SK-N-SH treated with all-trans-retinoic acid at 6 μM for 48 hours (cell line): Measurements from ENCODE around the gene RERE.
A peak's percentile ranks its signal among the peaks of the same experiment; 100 is the strongest.

Source experiments
- ATAC-seq: fragments of 200-7000 bp; cut with Tn5 transposase; 3 replicates; pipeline ENCODE4 v1.9.1; 2020; ENCODE audit warnings: mild to moderate bottlenecking, moderate library complexity
- ARNTL ChIP-seq: fragments of 450-650 bp; formaldehyde crosslinking; IDR thresholded peaks from 2 replicates; pipeline ENCODE4 v1.5.0; 2020; ENCODE audit warnings: low read depth, mild to moderate bottlenecking, moderate library complexity, borderline replicate concordance
- BACH2 ChIP-seq: fragments of 250-450 bp; sonication (Bioruptor Pico); IDR thresholded peaks from 2 replicates; pipeline ENCODE4 v1.9.0; 2021; ENCODE audit warnings: mild to moderate bottlenecking, borderline replicate concordance
- CREB5 ChIP-seq: fragments of 250-450 bp; sonication (Bioruptor Pico); IDR thresholded peaks from 2 replicates; pipeline ENCODE4 v1.5.1; 2020; ENCODE audit warnings: low read depth, mild to moderate bottlenecking, moderate library complexity
- CSDC2 ChIP-seq: fragments of 250-450 bp; sonication (Bioruptor Pico); IDR thresholded peaks from 2 replicates; pipeline ENCODE4 v1.5.0; 2020; ENCODE audit warnings: mild to moderate bottlenecking, moderate library complexity
- GLIS3 ChIP-seq: fragments of 250-450 bp; sonication (Bioruptor Pico); IDR thresholded peaks from 2 replicates; pipeline ENCODE4 v1.5.0; 2020; ENCODE audit warnings: mild to moderate bottlenecking, moderate library complexity
- ISL1 ChIP-seq: fragments of 250-450 bp; sonication (Bioruptor Pico); IDR thresholded peaks from 2 replicates; pipeline ENCODE4 v2.1.2; 2022; ENCODE audit warnings: mild to moderate bottlenecking, moderate library complexity
- OSR1 ChIP-seq: fragments of 250-450 bp; sonication (Bioruptor Pico); IDR thresholded peaks from 2 replicates; pipeline ENCODE4 v1.8.0; 2022; ENCODE audit warnings: moderate library complexity, mild to moderate bottlenecking, inconsistent platforms
- POU6F1 ChIP-seq: fragments of 250-450 bp; sonication (Bioruptor Pico); IDR thresholded peaks from 2 replicates; pipeline ENCODE4 v1.8.0; 2021; ENCODE audit warnings: low read depth, mild to moderate bottlenecking, moderate library complexity, borderline replicate concordance
- PPARA ChIP-seq: fragments of 250-450 bp; sonication (Bioruptor Pico); IDR thresholded peaks from 2 replicates; pipeline ENCODE4 v1.5.0; 2020; ENCODE audit warnings: mild to moderate bottlenecking, borderline replicate concordance
- SNAI2 ChIP-seq: fragments of 250-450 bp; sonication (Bioruptor Pico); IDR thresholded peaks from 2 replicates; pipeline ENCODE4 v1.5.0; 2020; ENCODE audit warnings: mild to moderate bottlenecking, moderate library complexity
- TCF4 ChIP-seq: fragments of 250-450 bp; sonication (Bioruptor Pico); IDR thresholded peaks from 2 replicates; pipeline ENCODE4 v1.8.0; 2021; ENCODE audit warnings: mild to moderate bottlenecking, moderate library complexity, borderline replicate concordance
- TOX ChIP-seq: fragments of 250-450 bp; sonication (Bioruptor Pico); IDR thresholded peaks from 2 replicates; pipeline ENCODE4 v1.8.0; 2021; ENCODE audit warnings: mild to moderate bottlenecking, moderate library complexity, borderline replicate concordance
- ZC3H10 ChIP-seq: fragments of 250-450 bp; sonication (Bioruptor Pico); IDR thresholded peaks from 2 replicates; pipeline ENCODE4 v1.5.1; 2021; ENCODE audit warnings: mild to moderate bottlenecking, moderate library complexity
- ZFP3 ChIP-seq: fragments of 250-450 bp; sonication (Bioruptor Pico); IDR thresholded peaks from 2 replicates; pipeline ENCODE4 v1.5.0; 2020; ENCODE audit warnings: mild to moderate bottlenecking, moderate library complexity
- ZFP30 ChIP-seq: fragments of 450-650 bp; formaldehyde crosslinking; IDR thresholded peaks from 2 replicates; pipeline ENCODE4 v1.5.0; 2022; ENCODE audit warnings: mild to moderate bottlenecking, moderate library complexity
- ZNF565 ChIP-seq: fragments of 450-650 bp; formaldehyde crosslinking; conservative IDR thresholded peaks from 2 replicates; pipeline ENCODE4 v1.5.0; 2020; ENCODE audit warnings: low read depth, mild to moderate bottlenecking, moderate library complexity
- ZNF70 ChIP-seq: fragments of 450-650 bp; formaldehyde crosslinking; IDR thresholded peaks from 2 replicates; pipeline ENCODE4 v1.5.0; 2020; ENCODE audit warnings: mild to moderate bottlenecking, moderate library complexity
- ZNF8 ChIP-seq: fragments of 450-650 bp; formaldehyde crosslinking; IDR thresholded peaks from 2 replicates; pipeline ENCODE4 v1.5.0; 2020; ENCODE audit warnings: mild to moderate bottlenecking, moderate library complexity

The RERE gene

DNA sequence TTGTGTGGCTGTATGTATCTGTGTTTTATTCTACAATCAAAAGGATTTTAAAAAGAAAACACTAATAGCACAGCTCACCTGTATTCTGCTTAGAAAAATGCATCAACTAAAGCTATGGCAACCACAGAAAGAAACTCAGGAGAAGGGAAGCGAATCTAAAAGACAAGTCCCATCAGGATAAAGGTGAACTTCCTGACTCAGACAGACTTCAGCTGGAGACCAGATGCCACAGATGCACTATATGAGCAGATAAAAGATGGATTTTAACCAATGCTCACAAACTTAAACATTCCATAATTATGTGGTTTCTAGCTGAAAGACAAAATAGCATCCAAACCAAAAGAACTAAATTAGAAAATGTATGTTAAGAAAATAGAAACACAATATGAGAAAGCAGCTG lies 231.0 kb downstream of the RERE start:
- ATAC-seq, result no peak
- TF ChIP-seq ZNF8 (CRISPR knock-in tag) (no peak), SNAI2 (CRISPR knock-in tag) (no peak), OSR1 (no peak), ZNF70 (no peak), TCF4 (CRISPR knock-in tag) (peak; percentile 50; the same call in 1 of the 2 replicates), BACH2 (CRISPR knock-in tag) (no peak), ARNTL (CRISPR knock-in tag) (no peak)

DNA sequence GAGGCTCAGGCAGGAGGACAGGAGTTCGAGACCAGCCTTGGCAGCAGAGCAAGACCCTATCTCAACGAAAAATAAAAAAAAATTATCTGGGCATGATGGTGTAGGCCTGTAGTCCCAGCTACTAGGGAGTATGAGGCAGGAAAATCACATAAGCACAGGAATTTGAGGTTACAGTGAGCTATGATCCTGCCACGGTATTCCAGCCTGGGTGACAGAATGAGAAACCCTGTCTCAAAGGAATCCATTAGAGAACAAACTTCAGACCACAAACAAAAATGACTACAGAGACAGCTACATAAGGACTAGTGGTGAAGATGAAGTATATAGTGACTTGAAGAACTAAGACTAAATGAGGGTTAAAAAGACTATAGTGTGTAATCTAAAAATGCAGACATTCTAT lies 233.1 kb downstream of the RERE start:
- TF ChIP-seq POU6F1 (CRISPR knock-in tag), result no peak
- no peak for TF ChIP-seq OSR1
- no peak for TF ChIP-seq ZNF565 (CRISPR knock-in tag)
- TF ChIP-seq CSDC2 (CRISPR knock-in tag), result no peak
- TF ChIP-seq CREB5 (CRISPR knock-in tag), result no peak
- TF ChIP-seq ZFP30, result no peak
- no peak for TF ChIP-seq ISL1 (CRISPR knock-in tag)
- no peak for TF ChIP-seq ZC3H10
- TF ChIP-seq BACH2 (CRISPR knock-in tag), result no peak
- TF ChIP-seq ZNF70, result no peak
- TF ChIP-seq PPARA (CRISPR knock-in tag), result no peak
- no peak for TF ChIP-seq ARNTL (CRISPR knock-in tag)
- no peak for TF ChIP-seq TCF4 (CRISPR knock-in tag)
- no peak for TF ChIP-seq SNAI2 (CRISPR knock-in tag)
- TF ChIP-seq TOX (CRISPR knock-in tag), result no peak
- TF ChIP-seq ZFP3 (CRISPR knock-in tag), result no peak
- TF ChIP-seq GLIS3 (CRISPR knock-in tag), result no peak
- TF ChIP-seq ZNF8 (CRISPR knock-in tag), result no peak
- TF ChIP-seq, all 23 proteins: peak for 0
- no peak for ATAC-seq

DNA sequence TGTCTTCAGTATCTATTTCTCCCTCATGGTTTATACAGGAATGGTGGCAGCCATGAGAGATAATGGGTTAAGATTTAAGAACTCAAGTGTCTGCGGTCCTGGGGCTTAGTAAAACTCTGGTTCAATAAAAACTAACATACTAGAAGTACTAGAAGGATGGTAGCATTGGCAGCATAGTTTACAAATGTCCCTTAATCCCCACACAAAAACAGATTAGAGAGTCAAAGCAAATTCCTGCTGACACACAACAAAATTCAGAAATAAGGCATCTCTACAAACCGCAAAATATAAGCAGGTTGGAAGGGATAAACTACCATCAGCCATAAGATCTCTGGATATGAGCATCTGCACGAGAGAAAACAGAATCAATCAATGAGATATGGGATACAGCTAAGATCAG lies 234.4 kb downstream of the RERE start:
- no peak for ATAC-seq

GRCh38 chr1:8580566-8580965 lies 236.9 kb downstream of the RERE start:
- ATAC-seq, result no peak
- TF ChIP-seq OSR1 (no peak), ZNF8 (CRISPR knock-in tag) (no peak)

More for the DNA sequence above, 234.4 kb downstream of the RERE start:
- TF ChIP-seq SNAI2 (CRISPR knock-in tag), result no peak
- TF ChIP-seq ZNF565 (CRISPR knock-in tag), result no peak
- TF ChIP-seq BACH2 (CRISPR knock-in tag), result no peak
- TF ChIP-seq CSDC2 (CRISPR knock-in tag), result no peak
- no peak for TF ChIP-seq ARNTL (CRISPR knock-in tag)

DNA sequence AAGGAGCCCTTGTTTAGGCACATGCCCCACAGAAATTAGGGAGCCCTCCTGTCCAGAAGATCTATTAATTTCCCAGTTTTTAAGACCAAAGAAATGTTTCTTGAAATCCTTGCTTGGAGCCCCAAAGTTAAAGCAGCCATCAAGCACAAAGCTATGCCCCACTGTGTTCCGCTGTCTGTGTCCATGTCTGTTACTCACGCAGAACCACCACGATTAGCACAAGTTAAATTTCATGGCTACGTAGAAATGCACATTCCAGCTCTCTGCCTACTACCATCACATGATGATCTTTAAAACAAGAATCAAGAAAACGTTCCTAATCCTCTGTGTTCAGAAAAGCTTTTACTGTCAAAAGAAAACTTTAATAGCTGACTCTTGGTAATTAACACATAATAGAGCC lies 238.5 kb downstream of the RERE start:
- TF ChIP-seq ZFP3 (CRISPR knock-in tag), result no peak
- no peak for ATAC-seq

GRCh38 chr1:8578132-8578877 lies 239.1 kb downstream of the RERE start:
- TF ChIP-seq POU6F1 (CRISPR knock-in tag), result no peak
- no peak for TF ChIP-seq CSDC2 (CRISPR knock-in tag)
- no peak for TF ChIP-seq GLIS3 (CRISPR knock-in tag)
- no peak for TF ChIP-seq SNAI2 (CRISPR knock-in tag)
- no peak for TF ChIP-seq TCF4 (CRISPR knock-in tag)
- TF ChIP-seq ZFP30, result no peak
- TF ChIP-seq ZNF565 (CRISPR knock-in tag), result no peak
- no peak for TF ChIP-seq ISL1 (CRISPR knock-in tag)
- TF ChIP-seq, all 23 proteins: peak for 0
- no peak for ATAC-seq
